ENCODE results near the gene CARD11. TPM values are rescaled to one million over a fixed set of nuclear protein-coding genes. Genes with fewer than 3 reads are reported as not detected.

CARD11 gene
- total and polyA plus RNA-seq, 2 of the 13 experiments (the other 11 are each of a cell fraction or from before 2014, with no cell fraction given) = 0.04 TPM; not detected in 1

DNA sequence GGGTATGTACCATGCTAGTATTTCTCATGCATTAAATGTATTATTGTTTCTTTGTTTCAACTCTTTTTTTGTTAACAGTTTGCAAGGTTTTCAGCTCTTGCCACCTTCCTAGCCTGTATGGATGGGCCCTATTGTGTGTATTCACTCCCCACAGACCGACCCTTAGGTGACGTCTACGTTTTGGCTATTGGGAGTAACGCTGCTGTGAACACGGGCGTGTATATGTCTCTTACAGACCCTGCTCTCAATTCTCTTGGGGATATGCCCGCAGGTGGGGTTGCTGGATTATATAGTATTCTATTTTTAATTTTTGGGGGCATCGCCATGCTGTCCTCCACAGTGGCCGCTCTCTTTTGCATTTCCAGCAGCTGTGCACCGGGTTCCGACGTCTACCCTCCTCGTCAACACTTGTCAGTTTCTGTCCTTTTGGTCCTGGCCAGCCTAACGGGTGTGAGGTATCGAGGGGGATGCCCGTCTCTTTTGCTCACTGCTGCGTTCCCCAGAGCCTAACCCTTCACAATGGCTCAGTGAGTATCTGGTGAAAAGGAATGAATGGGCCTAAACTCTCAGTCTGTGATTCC, 135.5 kb downstream of the CARD11 start:
- POLR2A ChIA-PET = no interaction called here
- Histone ChIP-seq H2AFZ (ENCODE audit: low read length) (no peak overlapping the region), H3K4me2 (ENCODE audit: low read depth, low read length) (no peak overlapping the region), H3K36me3 (replicated peaks in 1 of 2; ENCODE audit: control insufficient read depth in 1 of 2, insufficient read depth in 2 of 2, low read length in 2 of 2) (no peaks in the 10 kb centered on the region), H3K4me3 (replicated peaks in 1 of 3; ENCODE audit: insufficient read depth in 1 of 3, low read depth in 2 of 3, low read length in 3 of 3) (no peak overlapping the region), H3K27me3 (ENCODE audit: control insufficient read depth in 1 of 2, insufficient read depth in 2 of 2, low read length in 2 of 2) (peaks cover 4 to 30% of the 10 kb centered on the region in 2 experiments; a peak in 2 of 5 replicates), H3K79me2 (ENCODE audit: insufficient read depth, low read length) (no peaks in the 10 kb centered on the region), H3K9me3 (ENCODE audit: low read length) (no peaks in the 10 kb centered on the region), H3K9ac (ENCODE audit: insufficient read depth, low read depth, low read length) (no peak overlapping the region), H3K4me1 (ENCODE audit: insufficient read depth, low read length) (peaks cover 29% of the 10 kb centered on the region), H4K20me1 (ENCODE audit: insufficient read depth, low read length) (no peaks in the 10 kb centered on the region), H3K27ac (ENCODE audit: extremely low read length, insufficient read depth, low read length) (no peak overlapping the region)
- BruUV-seq (replicated peaks) = no TSS peak
- CTCF ChIA-PET (ENCODE audit: low intra/inter-chr PET ratio, low total read pairs) = no interaction called here
- no peak for DNase-seq (ENCODE audit: low spot score)
- 76% methylated on average over 17 of the region's 17 CpGs for WGBS (ENCODE audit: low lambda C conversion rate)
- no peak for TF ChIP-seq CCAR2 (optimal IDR thresholded peaks at IDR 0.05; ENCODE audit: low read depth, low read length)
- TF ChIP-seq ZSCAN30 (CRISPR knock-in tag; IDR thresholded peaks at IDR 0.05) = no peak
- TF ChIP-seq, protein P1, sequence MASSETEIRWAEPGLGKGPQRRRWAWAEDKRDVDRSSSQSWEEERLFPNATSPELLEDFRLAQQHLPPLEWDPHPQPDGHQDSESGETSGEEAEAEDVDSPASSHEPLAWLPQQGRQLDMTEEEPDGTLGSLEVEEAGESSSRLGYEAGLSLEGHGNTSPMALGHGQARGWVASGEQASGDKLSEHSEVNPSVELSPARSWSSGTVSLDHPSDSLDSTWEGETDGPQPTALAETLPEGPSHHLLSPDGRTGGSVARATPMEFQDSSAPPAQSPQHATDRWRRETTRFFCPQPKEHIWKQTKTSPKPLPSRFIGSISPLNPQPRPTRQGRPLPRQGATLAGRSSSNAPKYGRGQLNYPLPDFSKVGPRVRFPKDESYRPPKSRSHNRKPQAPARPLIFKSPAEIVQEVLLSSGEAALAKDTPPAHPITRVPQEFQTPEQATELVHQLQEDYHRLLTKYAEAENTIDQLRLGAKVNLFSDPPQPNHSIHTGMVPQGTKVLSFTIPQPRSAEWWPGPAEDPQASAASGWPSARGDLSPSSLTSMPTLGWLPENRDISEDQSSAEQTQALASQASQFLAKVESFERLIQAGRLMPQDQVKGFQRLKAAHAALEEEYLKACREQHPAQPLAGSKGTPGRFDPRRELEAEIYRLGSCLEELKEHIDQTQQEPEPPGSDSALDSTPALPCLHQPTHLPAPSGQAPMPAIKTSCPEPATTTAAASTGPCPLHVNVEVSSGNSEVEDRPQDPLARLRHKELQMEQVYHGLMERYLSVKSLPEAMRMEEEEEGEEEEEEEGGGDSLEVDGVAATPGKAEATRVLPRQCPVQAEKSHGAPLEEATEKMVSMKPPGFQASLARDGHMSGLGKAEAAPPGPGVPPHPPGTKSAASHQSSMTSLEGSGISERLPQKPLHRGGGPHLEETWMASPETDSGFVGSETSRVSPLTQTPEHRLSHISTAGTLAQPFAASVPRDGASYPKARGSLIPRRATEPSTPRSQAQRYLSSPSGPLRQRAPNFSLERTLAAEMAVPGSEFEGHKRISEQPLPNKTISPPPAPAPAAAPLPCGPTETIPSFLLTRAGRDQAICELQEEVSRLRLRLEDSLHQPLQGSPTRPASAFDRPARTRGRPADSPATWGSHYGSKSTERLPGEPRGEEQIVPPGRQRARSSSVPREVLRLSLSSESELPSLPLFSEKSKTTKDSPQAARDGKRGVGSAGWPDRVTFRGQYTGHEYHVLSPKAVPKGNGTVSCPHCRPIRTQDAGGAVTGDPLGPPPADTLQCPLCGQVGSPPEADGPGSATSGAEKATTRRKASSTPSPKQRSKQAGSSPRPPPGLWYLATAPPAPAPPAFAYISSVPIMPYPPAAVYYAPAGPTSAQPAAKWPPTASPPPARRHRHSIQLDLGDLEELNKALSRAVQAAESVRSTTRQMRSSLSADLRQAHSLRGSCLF (CRISPR knock-in tag; IDR thresholded peaks at IDR 0.05; ENCODE audit: borderline replicate concordance) = no peak
- no peak for TF ChIP-seq FOSL1 (CRISPR knock-in tag; IDR thresholded peaks at IDR 0.05; ENCODE audit: borderline replicate concordance)
- TF ChIP-seq ZNF331 (CRISPR knock-in tag; IDR thresholded peaks at IDR 0.05) = no peak
- no peak for TF ChIP-seq NFATC3 (CRISPR knock-in tag; IDR thresholded peaks at IDR 0.05)
- no peak for TF ChIP-seq FOXJ3 (CRISPR knock-in tag; IDR thresholded peaks at IDR 0.05; ENCODE audit: borderline replicate concordance)
- no peak for TF ChIP-seq ZNF891 (CRISPR knock-in tag; IDR thresholded peaks at IDR 0.05)
- no peak for TF ChIP-seq ZFP1 (CRISPR knock-in tag; IDR thresholded peaks at IDR 0.05)
- no peak for TF ChIP-seq HDAC6 (IDR thresholded peaks at IDR 0.05; ENCODE audit: low read depth, low read length)
- TF ChIP-seq, protein P2, sequence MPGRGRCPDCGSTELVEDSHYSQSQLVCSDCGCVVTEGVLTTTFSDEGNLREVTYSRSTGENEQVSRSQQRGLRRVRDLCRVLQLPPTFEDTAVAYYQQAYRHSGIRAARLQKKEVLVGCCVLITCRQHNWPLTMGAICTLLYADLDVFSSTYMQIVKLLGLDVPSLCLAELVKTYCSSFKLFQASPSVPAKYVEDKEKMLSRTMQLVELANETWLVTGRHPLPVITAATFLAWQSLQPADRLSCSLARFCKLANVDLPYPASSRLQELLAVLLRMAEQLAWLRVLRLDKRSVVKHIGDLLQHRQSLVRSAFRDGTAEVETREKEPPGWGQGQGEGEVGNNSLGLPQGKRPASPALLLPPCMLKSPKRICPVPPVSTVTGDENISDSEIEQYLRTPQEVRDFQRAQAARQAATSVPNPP (CRISPR knock-in tag; IDR thresholded peaks at IDR 0.05) = no peak
- TF ChIP-seq, protein P3, sequence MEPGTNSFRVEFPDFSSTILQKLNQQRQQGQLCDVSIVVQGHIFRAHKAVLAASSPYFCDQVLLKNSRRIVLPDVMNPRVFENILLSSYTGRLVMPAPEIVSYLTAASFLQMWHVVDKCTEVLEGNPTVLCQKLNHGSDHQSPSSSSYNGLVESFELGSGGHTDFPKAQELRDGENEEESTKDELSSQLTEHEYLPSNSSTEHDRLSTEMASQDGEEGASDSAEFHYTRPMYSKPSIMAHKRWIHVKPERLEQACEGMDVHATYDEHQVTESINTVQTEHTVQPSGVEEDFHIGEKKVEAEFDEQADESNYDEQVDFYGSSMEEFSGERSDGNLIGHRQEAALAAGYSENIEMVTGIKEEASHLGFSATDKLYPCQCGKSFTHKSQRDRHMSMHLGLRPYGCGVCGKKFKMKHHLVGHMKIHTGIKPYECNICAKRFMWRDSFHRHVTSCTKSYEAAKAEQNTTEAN (CRISPR knock-in tag; conservative IDR thresholded peaks at IDR 0.05) = no peak
- no peak for TF ChIP-seq ZNF615 (CRISPR knock-in tag; IDR thresholded peaks at IDR 0.05; ENCODE audit: borderline replicate concordance)
- no peak for FAIRE-seq
- ATAC-seq = no peak
- in situ Hi-C loops (cut with HindIII; ENCODE audit: extremely low pct_ligation_motif_present, low pct_unique_long_range_greater_than_20kb) (no loop called here), intact Hi-C loops (cut with micrococcal nuclease; ENCODE audit: unreplicated experiment) (no loop called here)
